MM.1S (cell line): Measurements from ENCODE around the gene PAX7.

Experiments used
- DNase-seq: peaks from one replicate; pipeline ENCODE4 v3.0.0-alpha.2; 2015
- H2AFZ ChIP-seq: fragments of 300-600 bp; sonication (generic); 2 replicates; pipeline ENCODE4 v1.6.0; 2016; ENCODE audit warnings: antibody characterized with exemption, low read length
- H3F3A ChIP-seq: fragments of 300-600 bp; sonication (generic); 2 replicates; pipeline ENCODE4 v1.6.1; 2016; ENCODE audit warnings: mild to moderate bottlenecking, antibody characterized with exemption, low read length, moderate library complexity, mixed read lengths; ENCODE audit not compliant: insufficient read depth
- H3K27ac ChIP-seq: fragments of 300-600 bp; sonication (generic); 2 replicates; pipeline ENCODE4 v1.5.1; 2016; ENCODE audit warnings: mild to moderate bottlenecking, low read length
- H3K27me3 ChIP-seq: fragments of 300-600 bp; sonication (generic); replicated peaks from 2 replicates; pipeline ENCODE4 v1.6.0; 2016; ENCODE audit warnings: low read length; ENCODE audit not compliant: insufficient read depth
- H3K36me3 ChIP-seq: fragments of 300-600 bp; sonication (generic); replicated peaks from 2 replicates; pipeline ENCODE4 v1.6.1; 2016; ENCODE audit warnings: mild to moderate bottlenecking, low read length, mixed read lengths; ENCODE audit not compliant: insufficient read depth
- H3K4me1 ChIP-seq: fragments of 300-600 bp; sonication (generic); 2 replicates; pipeline ENCODE4 v1.6.1; 2016; ENCODE audit warnings: low read length, mixed read lengths
- H3K4me2 ChIP-seq: fragments of 300-600 bp; sonication (generic); 2 replicates; pipeline ENCODE4 v1.6.0; 2016; ENCODE audit warnings: low read depth, low read length
- H3K4me3 ChIP-seq: fragments of 300-600 bp; sonication (generic); 2 replicates; pipeline ENCODE4 v1.5.1; 2016; ENCODE audit warnings: low read length, mixed read lengths
- H3K79me2 ChIP-seq: fragments of 300-600 bp; sonication (generic); 2 replicates; pipeline ENCODE4 v1.6.1; 2016; ENCODE audit warnings: mixed run types, low read length, mixed read lengths
- H3K9ac ChIP-seq: fragments of 300-600 bp; sonication (generic); 2 replicates; pipeline ENCODE4 v1.6.1; 2016; ENCODE audit warnings: low read length, mixed read lengths
- H3K9me2 ChIP-seq: fragments of 300-600 bp; sonication (generic); replicated peaks from 2 replicates; pipeline ENCODE4 v1.6.1; 2016; ENCODE audit warnings: mild to moderate bottlenecking, low read length, mixed read lengths; ENCODE audit not compliant: insufficient read depth
- H3K9me3 ChIP-seq: fragments of 300-600 bp; sonication (generic); replicated peaks from 2 replicates; pipeline ENCODE4 v1.6.1; 2016; ENCODE audit warnings: mild to moderate bottlenecking, low read length, mixed read lengths; ENCODE audit not compliant: insufficient read depth
- H4K20me1 ChIP-seq: fragments of 300-600 bp; sonication (generic); 2 replicates; pipeline ENCODE4 v1.6.1; 2016; ENCODE audit warnings: mild to moderate bottlenecking, low read length, moderate library complexity, mixed read lengths; ENCODE audit not compliant: insufficient read depth
- EZH2 ChIP-seq: fragments of 300-600 bp; sonication (generic); optimal IDR thresholded peaks from 2 replicates; pipeline ENCODE3; 2017; ENCODE audit warnings: low read depth, mild to moderate bottlenecking, antibody characterized with exemption, low read length, mixed read lengths
- EZH2phosphoT487 ChIP-seq: fragments of 300-600 bp; sonication (generic); IDR thresholded peaks from 2 replicates; pipeline ENCODE4 v1.6.1; 2018; ENCODE audit warnings: antibody characterized with exemption, low read length
- TF ChIP-seq, protein P1 (sequence below): fragments of 300-600 bp; sonication (generic); IDR thresholded peaks from 2 replicates; pipeline ENCODE4 v1.5.1; 2016; ENCODE audit warnings: antibody characterized with exemption, low read length, mixed read lengths

Gene PAX7

GRCh38 chr1:18612073-18612472 lies 18.6 kb upstream of the PAX7 start:
- no peak overlapping the region for H3K9ac ChIP-seq
- no peaks in the 10 kb centered on the region for H3K4me1 ChIP-seq
- no peak for DNase-seq
- H3K4me2 ChIP-seq, result no peak overlapping the region
- H3K9me2 ChIP-seq, result no peaks in the 10 kb centered on the region
- H3K36me3 ChIP-seq, result no peaks in the 10 kb centered on the region
- no peaks in the 10 kb centered on the region for H4K20me1 ChIP-seq
- TF ChIP-seq, protein P1, sequence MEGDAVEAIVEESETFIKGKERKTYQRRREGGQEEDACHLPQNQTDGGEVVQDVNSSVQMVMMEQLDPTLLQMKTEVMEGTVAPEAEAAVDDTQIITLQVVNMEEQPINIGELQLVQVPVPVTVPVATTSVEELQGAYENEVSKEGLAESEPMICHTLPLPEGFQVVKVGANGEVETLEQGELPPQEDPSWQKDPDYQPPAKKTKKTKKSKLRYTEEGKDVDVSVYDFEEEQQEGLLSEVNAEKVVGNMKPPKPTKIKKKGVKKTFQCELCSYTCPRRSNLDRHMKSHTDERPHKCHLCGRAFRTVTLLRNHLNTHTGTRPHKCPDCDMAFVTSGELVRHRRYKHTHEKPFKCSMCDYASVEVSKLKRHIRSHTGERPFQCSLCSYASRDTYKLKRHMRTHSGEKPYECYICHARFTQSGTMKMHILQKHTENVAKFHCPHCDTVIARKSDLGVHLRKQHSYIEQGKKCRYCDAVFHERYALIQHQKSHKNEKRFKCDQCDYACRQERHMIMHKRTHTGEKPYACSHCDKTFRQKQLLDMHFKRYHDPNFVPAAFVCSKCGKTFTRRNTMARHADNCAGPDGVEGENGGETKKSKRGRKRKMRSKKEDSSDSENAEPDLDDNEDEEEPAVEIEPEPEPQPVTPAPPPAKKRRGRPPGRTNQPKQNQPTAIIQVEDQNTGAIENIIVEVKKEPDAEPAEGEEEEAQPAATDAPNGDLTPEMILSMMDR, result no peak
- TF ChIP-seq EZH2phosphoT487 (no peak), EZH2 (no peak)
- no peaks in the 10 kb centered on the region for H3K9me3 ChIP-seq
- H3K79me2 ChIP-seq, result no peaks in the 10 kb centered on the region
- no peak overlapping the region for H2AFZ ChIP-seq
- H3K27me3 ChIP-seq, result peaks cover 88% of the 10 kb centered on the region
- no peaks in the 10 kb centered on the region for H3F3A ChIP-seq
- H3K27ac ChIP-seq, result no peak overlapping the region
- H3K4me3 ChIP-seq, result no peak overlapping the region

GRCh38 chr1:18614069-18614735 lies 16.4 kb upstream of the PAX7 start:
- Histone ChIP-seq H3K27me3 (peaks cover 83% of the 10 kb centered on the region), H3K4me2 (no peak overlapping the region), H3F3A (no peaks in the 10 kb centered on the region), H3K36me3 (no peaks in the 10 kb centered on the region), H4K20me1 (no peaks in the 10 kb centered on the region), H3K27ac (no peak overlapping the region), H3K9me2 (no peaks in the 10 kb centered on the region), H3K4me3 (no peak overlapping the region), H3K9ac (no peak overlapping the region), H3K4me1 (no peaks in the 10 kb centered on the region), H2AFZ (no peak overlapping the region), H3K79me2 (no peaks in the 10 kb centered on the region), H3K9me3 (no peaks in the 10 kb centered on the region)
- TF ChIP-seq EZH2phosphoT487, result no peak
- TF ChIP-seq, protein P1, result no peak
- TF ChIP-seq EZH2, result no peak
- no peak for DNase-seq

GRCh38 chr1:18618546-18619466 lies 11.8 kb upstream of the PAX7 start:
- Histone ChIP-seq H3K36me3 (no peaks in the 10 kb centered on the region), H2AFZ (no peak overlapping the region), H3K9ac (no peak overlapping the region), H3K27ac (no peak overlapping the region), H3K4me1 (no peaks in the 10 kb centered on the region), H3K4me3 (no peak overlapping the region), H3K9me3 (no peaks in the 10 kb centered on the region), H3K9me2 (no peaks in the 10 kb centered on the region), H3K4me2 (no peak overlapping the region), H3K79me2 (no peaks in the 10 kb centered on the region), H4K20me1 (no peaks in the 10 kb centered on the region), H3F3A (no peaks in the 10 kb centered on the region), H3K27me3 (peaks cover 92% of the 10 kb centered on the region)
- no peak for TF ChIP-seq EZH2phosphoT487
- TF ChIP-seq EZH2, result no peak
- TF ChIP-seq, protein P1, result no peak
- no peak for DNase-seq
